ENCODE data around the gene HOXC4. TPM values are rescaled to one million over a fixed set of nuclear protein-coding genes. Genes with fewer than 3 reads are reported as not detected.

The HOXC4 gene
- total RNA-seq, 1 donor from 2014 or later: not detected

DNA sequence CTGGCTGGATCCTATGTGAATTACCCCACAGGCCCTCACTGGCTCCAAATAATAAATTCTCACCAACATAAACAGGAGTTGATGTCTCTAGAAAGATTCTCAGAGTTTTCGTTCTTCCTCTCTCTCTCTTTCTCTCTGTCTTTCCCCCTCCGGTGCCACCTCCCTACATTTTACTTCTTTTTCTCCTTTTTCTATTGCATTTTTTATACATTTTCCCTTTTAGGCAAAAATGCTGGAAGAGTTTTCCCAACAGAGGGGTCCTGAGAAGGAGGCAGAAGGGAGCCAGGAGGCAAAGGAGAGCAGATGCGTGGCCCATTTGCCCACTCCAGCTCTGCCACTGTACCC, 26.2 kb upstream of the HOXC4 start:
- intact Hi-C loops (cut with micrococcal nuclease): no loop called here

DNA sequence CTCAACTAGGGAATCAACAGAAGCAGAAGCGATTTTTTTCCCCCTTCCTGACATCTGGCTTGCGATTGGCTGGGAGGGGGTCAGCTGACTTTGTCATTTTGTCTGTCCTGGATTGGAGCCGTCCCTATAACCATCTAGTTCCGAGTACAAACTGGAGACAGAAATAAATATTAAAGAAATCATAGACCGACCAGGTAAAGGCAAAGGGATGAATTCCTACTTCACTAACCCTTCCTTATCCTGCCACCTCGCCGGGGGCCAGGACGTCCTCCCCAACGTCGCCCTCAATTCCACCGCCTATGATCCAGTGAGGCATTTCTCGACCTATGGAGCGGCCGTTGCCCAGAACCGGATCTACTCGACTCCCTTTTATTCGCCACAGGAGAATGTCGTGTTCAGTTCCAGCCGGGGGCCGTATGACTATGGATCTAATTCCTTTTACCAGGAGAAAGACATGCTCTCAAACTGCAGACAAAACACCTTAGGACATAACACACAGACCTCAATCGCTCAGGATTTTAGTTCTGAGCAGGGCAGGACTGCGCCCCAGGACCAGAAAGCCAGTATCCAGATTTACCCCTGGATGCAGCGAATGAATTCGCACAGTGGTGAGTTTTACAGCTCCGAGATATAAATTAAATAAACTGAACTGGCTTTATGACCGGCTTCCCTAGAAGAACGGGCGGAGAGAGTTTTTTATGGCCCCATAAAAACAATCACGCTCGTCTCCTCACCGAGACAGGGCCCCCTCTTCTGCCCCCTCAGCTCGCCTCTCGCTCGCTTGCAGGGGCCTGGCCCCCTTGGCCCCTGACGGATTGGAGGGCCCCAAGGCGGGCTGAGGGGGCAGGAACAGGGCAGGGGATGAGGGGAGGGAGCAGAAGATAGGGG, 25.1 kb upstream of the HOXC4 start, which contains the start of gene HOXC6:
HOXC6 (plus strand) TSS at position 127 of the 888 bp plus-strand sequence; CDS start at position 209, 82 bp downstream.
- intact Hi-C loops (cut with micrococcal nuclease): no loop called here

DNA sequence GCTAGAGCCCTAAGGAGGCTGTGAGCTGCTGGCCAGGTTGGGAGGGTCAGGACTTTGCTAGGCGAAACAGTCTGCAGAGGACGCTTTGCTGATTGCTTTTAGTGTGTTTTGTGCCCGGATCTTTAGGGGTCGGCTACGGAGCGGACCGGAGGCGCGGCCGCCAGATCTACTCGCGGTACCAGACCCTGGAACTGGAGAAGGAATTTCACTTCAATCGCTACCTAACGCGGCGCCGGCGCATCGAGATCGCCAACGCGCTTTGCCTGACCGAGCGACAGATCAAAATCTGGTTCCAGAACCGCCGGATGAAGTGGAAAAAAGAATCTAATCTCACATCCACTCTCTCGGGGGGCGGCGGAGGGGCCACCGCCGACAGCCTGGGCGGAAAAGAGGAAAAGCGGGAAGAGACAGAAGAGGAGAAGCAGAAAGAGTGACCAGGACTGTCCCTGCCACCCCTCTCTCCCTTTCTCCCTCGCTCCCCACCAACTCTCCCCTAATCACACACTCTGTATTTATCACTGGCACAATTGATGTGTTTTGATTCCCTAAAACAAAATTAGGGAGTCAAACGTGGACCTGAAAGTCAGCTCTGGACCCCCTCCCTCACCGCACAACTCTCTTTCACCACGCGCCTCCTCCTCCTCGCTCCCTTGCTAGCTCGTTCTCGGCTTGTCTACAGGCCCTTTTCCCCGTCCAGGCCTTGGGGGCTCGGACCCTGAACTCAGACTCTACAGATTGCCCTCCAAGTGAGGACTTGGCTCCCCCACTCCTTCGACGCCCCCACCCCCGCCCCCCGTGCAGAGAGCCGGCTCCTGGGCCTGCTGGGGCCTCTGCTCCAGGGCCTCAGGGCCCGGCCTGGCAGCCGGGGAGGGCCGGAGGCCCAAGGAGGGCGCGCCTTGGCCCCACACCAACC, 23.9 kb upstream of the HOXC4 start:
- intact Hi-C loops (cut with micrococcal nuclease): loop anchor here (5.0 kb wide), 2 partner anchors 32 to 47 kb away; no protein-coding TSS in a partner anchor

DNA sequence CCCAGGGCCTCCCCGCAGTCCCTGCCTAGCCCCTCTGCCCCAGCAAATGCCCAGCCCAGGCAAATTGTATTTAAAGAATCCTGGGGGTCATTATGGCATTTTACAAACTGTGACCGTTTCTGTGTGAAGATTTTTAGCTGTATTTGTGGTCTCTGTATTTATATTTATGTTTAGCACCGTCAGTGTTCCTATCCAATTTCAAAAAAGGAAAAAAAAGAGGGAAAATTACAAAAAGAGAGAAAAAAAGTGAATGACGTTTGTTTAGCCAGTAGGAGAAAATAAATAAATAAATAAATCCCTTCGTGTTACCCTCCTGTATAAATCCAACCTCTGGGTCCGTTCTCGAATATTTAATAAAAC, 23.2 kb upstream of the HOXC4 start:
- intact Hi-C loops (cut with micrococcal nuclease): loop anchor here (5.0 kb wide), 2 partner anchors 33 to 48 kb away; no protein-coding TSS in a partner anchor

DNA sequence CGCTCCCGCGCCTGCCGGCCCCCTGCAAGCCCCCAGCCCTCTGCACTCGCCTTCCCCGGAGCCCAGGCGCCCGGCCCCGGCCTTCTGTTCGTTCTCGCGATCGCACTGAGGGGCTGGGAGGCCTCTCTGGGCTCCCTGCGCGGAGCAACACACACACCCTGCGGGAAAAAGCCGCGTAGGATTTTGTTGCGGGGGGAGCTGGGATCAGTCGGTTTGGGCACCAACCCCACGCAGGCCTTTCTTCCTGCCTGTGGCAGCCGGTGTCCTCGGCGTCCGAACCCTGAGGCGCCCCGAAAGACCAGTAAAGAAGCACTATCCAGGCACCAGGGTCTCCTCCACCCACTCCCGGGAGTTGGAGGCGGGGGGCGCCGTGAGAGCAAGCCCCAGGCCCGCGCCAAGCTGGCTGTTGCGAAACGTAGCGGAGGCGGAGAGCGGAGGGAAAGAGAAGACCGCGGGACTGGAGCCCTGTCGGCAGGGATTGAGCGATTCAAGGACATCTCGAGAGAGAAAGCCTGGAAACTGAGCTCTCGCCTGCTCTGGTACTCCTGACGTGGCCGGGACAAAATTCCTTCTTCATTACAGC, 22.7 kb upstream of the HOXC4 start:
- intact Hi-C loops (cut with micrococcal nuclease): loop anchor here (5.0 kb wide), 2 partner anchors 34 to 49 kb away; no protein-coding TSS in a partner anchor

DNA sequence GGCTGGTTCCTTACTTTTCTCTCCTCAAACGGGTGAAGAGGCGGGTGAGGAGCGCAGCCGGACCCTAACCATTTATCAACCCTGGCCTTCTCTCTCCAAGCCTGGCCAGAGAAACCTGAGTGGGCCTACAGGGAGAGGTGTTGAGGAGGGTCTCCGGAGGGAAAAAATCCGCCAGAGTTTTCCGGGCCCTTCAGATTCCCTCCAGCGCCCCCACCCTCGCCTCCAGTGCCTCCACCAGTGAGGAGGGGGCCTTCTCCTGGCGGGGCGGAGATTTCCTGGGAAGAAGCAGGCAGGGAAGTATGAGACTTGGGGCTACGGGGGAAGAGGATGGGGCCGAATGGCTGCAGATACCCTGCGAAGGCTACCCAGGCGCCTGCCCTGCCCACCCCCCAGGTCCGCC, 22.2 kb upstream of the HOXC4 start:
- intact Hi-C loops (cut with micrococcal nuclease): loop anchor here (5.0 kb wide), 2 partner anchors 34 to 49 kb away; no protein-coding TSS in a partner anchor

DNA sequence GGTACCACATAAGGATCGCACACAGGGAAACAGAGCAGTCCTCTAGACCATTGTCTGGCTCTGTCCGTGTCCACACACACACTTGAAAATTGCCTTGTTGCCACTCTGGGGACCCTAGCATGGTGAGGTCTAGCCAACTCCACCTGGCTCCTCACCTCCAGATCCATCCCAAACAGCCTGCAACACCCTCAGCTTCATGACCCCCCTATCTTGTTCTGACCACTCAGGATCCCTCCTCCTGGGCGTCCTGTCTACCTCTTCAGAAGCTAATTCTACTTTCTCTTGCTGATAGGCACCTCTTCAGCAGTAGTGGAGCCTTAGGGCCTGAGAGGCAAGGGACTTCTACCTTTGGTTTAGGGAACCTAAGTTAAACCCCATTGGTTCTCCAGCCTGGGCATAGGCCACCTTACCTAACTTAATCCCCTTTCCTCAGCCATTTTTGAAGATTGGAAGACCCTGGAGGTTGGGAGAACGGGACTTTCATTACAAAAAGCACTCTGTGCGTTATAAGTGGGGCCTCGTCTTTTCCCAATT, 21.5 kb upstream of the HOXC4 start:
- intact Hi-C loops (cut with micrococcal nuclease): loop anchor here (1.0 to 5.0 kb wide), 4 partner anchors 15 to 159 kb away; no protein-coding TSS in a partner anchor

DNA sequence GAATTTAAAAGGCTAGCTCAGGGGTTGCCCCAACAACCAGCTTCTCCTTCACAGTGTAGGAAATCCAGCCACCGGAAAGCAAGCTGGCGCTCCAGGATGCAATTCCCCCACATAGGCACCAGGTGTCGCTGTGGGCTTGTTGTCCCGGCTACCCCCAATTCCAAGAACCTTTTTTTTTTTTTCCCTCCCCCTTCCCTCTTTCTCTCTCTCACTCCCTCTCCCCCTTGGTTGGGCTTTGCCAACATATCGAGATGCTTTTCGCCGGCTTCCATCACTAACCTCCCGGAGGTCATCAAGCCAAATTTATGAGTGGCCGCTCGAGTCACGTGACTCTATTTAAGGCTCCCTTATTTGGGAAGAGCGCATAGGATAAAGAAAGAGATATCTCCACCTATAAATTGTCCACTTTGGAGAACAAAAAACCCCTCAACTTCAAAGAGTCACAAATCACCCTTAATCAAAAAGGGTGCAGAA, 21.0 kb upstream of the HOXC4 start, which contains the start of gene HOXC5:
HOXC5 (plus strand) TSS at position 424 of the 474 bp plus-strand sequence. CDS start 73 bp downstream, outside the sequence.
- intact Hi-C loops (cut with micrococcal nuclease): loop anchor here (1.0 to 5.0 kb wide), 4 partner anchors 16 to 159 kb away; no protein-coding TSS in a partner anchor

DNA sequence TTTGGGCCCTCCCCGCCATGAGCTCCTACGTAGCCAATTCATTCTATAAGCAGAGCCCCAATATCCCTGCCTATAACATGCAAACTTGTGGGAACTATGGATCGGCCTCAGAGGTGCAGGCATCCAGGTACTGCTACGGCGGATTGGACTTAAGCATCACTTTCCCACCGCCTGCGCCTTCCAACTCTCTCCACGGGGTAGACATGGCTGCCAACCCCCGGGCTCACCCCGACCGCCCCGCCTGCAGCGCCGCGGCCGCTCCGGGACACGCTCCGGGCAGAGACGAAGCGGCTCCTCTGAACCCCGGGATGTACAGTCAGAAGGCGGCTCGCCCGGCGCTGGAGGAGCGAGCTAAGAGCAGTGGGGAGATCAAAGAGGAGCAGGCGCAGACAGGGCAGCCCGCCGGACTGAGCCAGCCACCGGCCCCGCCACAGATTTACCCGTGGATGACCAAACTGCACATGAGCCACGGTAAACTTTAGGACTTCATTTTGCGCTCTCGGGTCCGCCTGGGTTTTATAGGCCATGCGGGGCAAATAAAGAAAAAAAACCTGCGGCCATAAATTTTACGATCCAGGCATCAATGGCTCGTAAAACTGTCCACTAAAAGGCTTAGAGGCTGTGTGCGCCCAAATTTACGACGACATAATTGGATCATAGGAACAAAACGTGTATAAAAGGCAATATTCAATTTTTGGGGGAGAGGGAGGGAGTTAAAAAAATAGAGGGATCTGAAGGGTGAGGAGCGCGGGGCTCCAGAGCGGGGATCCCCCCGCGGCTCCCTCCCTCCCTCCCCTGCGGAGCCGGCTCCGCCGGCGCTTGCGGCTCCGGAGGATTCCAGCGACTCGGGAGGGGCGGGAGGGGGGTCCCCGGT, 20.3 kb upstream of the HOXC4 start:
- intact Hi-C loops (cut with micrococcal nuclease): loop anchor here (2.0 to 5.0 kb wide), 3 partner anchors 17 to 51 kb away; no protein-coding TSS in a partner anchor

DNA sequence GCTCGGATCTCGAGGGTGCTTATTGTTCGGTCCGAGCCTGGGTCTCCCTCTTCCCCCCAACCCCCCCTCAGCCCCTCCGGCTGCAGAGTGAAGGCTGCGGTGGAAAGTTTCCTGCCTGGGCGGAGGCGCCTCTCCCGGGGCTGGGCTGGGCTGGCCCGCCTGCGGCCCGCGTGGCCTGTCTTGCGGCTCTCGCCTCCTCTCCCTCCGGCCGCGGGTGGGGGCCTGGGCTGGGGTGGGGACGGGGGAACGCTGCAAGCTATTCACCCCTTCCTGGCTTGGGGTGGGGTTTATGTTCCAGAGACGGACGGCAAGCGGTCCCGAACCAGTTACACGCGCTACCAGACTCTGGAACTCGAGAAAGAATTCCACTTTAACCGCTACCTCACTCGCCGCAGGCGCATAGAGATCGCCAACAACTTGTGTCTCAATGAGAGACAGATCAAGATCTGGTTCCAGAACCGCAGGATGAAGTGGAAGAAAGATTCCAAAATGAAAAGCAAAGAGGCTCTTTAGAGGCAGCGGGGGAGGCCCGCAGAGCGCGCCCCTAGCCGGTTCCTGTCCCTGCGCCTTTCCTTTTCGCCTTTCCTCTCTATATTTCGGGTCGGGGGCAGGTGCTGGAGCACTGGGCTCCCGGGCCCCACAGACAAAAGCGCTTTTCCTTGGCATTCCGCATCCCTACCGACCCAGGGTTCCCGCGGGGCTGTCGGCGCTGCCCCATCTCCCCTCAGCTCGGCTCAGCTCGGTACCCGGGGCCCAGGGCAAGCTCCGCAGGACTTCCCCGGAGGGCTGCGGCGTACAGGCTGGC, 19.5 kb upstream of the HOXC4 start:
- intact Hi-C loops (cut with micrococcal nuclease): loop anchor here (2.0 to 5.0 kb wide), 3 partner anchors 17 to 52 kb away; no protein-coding TSS in a partner anchor

DNA sequence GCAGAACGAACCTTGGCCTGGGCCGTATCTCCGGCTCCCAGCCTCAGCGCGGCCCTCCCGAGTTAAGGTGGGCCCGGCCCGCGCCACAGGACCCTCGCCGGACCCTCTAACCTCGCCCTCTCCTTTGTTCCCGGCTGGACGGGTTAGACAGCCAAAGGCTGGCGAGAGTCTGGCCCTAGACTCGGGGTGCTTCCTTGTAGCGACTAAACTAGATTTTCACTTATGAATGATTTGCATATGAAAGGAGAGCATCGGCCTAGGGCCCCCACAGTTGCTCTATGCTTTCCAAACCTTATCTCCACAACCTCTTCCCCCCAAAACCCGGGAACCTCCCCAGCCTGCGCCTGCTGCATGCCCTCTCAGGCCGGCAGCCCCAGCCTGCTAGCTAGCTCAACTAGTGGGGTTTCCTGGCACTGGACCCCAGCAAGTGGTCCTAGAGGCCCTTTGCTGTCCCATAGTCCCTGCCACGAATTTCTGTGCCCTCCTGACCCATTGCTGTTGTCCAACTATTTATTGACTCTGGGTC, 18.8 kb upstream of the HOXC4 start:
- intact Hi-C loops (cut with micrococcal nuclease): loop anchor here (5.0 kb wide), 2 partner anchors 38 to 53 kb away; no protein-coding TSS in a partner anchor

DNA sequence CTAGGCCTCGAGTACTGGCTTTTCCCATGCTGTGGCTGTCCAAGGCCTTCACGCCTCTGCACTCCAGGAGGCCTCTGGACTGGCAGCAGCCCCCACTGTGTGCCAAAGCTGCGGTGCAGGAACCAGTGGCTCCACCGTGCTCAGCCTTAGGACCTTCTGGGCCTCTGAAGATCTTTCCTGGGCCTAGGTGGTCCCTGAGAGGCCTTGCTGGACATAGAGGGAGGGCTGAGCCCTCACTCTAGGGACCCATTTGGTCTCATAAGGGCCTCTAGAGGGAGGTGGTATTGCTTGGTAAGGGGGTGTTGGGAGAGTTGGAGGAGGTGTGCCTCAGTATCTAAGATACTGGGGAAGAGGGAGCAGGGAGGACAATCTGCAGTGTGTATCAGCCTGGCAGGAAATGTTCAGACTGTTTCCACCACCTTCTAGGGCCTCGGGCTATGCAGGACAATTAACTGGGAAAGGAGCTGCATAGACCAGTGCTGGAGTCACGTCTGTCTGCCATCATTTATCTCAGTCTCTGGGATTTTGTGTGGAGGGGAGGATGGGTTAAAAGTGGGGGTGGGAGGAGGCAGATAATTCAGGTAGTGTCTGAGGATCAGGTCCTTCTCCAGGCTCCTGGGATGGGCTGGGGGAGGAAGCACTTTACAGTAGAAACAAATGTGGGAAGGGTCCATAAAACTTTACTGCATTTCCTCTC, 17.9 kb upstream of the HOXC4 start:
- intact Hi-C loops (cut with micrococcal nuclease): no loop called here

DNA sequence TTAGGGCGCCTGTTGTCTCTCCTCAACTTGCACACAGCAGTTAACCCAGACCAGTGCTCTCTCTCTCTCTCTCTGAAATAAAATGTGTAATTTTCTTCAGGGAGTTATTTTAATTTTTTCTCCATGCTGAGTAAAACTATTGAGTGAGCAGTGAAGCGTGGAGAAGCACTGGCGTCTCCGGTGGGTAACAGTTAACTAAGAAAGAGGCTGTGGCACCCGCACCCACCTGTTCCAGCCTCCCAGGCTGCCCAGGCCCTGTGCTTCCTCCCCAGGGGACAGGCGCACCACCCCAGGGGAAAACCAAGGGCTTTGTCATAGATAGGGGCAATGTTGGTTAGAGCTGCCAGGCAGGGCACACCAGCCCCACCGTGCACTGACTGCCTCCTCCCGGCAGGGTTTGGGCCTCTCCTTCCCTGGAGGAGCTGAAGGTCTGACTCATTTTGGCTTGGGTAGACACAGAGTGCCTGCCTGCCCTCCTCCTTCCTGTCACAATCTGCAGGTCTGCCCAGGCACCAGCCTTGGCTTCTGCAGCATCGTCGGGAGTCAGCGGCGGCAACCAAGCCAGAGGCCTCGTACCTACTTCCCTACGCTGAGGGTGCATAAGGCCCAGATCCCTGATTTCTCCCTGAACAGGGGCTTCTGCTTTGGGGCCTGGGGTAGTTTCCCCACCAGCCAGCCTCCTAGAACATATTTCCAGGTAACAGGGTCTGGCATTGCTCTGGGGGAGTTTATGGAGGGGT, 16.8 kb upstream of the HOXC4 start:
- intact Hi-C loops (cut with micrococcal nuclease): no loop called here

DNA sequence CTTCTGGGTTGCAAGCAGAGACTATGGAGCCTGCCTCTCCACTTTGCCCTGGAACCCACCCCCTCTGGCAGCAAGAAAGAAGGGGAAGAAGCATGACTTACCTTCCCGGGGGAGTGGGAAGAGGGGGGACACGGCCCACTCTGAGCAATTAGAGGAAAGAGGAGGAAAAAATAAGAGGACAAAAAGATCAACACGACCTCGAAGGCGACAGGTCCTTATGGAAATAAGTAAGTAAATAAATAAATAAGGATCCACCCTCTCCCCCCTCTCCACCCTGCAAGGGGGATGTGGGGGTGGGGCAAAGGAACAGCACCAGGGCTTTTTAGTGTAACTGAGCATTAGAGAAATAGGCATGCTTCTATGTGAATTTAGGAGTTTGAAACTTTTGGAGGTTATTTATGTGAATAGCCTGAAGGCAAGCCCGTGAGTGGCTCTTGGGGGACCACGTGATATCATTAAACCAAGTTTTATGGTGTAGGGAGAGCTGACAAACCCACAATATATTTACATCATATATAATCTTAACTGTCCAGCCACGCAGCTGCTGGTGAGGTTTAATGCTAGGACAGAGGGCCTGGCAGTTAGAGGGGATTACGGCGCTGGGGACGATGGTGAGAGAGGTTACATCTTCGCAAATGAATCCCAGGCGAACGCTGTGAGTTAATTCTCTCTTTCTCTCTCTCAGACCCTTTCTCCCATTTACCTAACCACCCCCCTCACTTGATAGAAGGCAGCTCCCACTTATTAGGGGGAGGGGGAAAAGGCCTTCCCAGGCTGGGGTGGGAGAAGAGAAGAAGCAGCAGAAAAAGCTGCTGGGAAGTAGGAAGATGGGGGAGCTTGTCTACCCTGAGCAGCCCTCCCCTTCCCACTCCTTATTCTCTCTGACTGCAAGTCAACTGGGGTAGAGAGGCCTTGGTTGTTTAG, 16.0 kb upstream of the HOXC4 start:
- intact Hi-C loops (cut with micrococcal nuclease): no loop called here

DNA sequence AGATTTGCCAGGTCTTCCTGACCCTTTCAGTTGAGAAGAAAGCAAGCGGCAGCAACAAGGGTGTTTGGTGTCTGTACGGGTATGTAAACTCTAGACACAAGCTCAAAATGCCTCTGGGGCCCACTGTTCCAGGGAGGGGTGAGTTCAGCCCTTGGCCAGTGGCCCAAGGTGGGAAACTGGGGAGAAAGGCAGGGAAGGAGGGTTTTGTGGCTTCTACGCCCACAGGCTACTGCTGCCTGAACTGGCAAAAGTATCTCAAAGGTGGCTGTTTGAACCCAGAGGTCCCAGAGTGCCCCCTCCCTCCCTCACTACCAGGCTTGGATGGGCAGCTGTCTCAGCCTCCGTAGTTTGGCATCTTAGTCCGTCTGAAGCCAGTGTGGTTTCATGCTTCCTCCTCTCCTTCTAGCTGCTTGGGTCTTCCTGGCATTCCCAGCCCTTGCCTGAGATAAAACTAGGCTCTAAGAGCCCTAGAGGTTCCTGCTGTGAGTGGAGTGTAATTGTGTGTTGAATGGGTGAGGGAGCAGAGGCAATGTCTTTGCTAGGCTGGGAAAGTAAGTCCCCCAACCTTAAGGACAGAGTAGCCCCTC, 15.3 kb upstream of the HOXC4 start:
- intact Hi-C loops (cut with micrococcal nuclease): no loop called here
